Activated CD4-positive, alpha-beta T cell treated with anti-CD3 and anti-CD28 coated beads, Interleukin-10, Interleukin-2, amounts not matched to agents 100 ng/mL and 50 ng/mL, durations not matched to agents 16 hours and 8 hours (primary cell): ENCODE data around the gene DYRK1A.
"Not testable (repeated sequence)": the region's sequence is repeated elsewhere in the genome, so short reads cannot be mapped to it uniquely, and the experiment has no call there.

Source experiments
- DNase-seq: peaks from one replicate; pipeline ENCODE4 v3.0.0-alpha.2; 2020

Gene DYRK1A

GRCh38 chr21:37484535-37485474 lies 118.2 kb downstream of the DYRK1A start:
- no peak for DNase-seq

GRCh38 chr21:37489553-37489952 lies 123.0 kb downstream of the DYRK1A start:
- DNase-seq, result no peak

- no peak for DNase-seq
Observed at GRCh38 chr21:37490084-37490483, 123.5 kb downstream of the DYRK1A start.

- DNase-seq, result no peak
Observed at GRCh38 chr21:37496972-37497371, 130.4 kb downstream of the DYRK1A start.

- DNase-seq, result no peak
Observed at GRCh38 chr21:37498664-37499063, 132.1 kb downstream of the DYRK1A start.

GRCh38 chr21:37502947-37503346 lies 136.4 kb downstream of the DYRK1A start:
- no peak for DNase-seq

GRCh38 chr21:37503848-37504467 lies 137.4 kb downstream of the DYRK1A start:
- DNase-seq, result peak; percentile 43

GRCh38 chr21:37505963-37506362 lies 139.4 kb downstream of the DYRK1A start:
- DNase-seq, result no peak

- no peak for DNase-seq
Observed at GRCh38 chr21:37507716-37508115, 141.1 kb downstream of the DYRK1A start.

- no peak for DNase-seq
Observed at GRCh38 chr21:37508341-37508740, 141.8 kb downstream of the DYRK1A start.

- no peak for DNase-seq
Observed at GRCh38 chr21:37509802-37510393, 143.3 kb downstream of the DYRK1A start.

- DNase-seq, result no peak
Observed at GRCh38 chr21:37511848-37512247, 145.3 kb downstream of the DYRK1A start.

- no peak for DNase-seq
Observed at GRCh38 chr21:37513383-37513782, 146.8 kb downstream of the DYRK1A start.

- no peak for DNase-seq
Observed at GRCh38 chr21:37514038-37514667, 147.6 kb downstream of the DYRK1A start.

GRCh38 chr21:37516998-37517397 lies 150.4 kb downstream of the DYRK1A start:
- no peak for DNase-seq

GRCh38 chr21:37520801-37521200 lies 154.2 kb downstream of the DYRK1A start:
- DNase-seq, result no peak

GRCh38 chr21:37521658-37522057 lies 155.1 kb downstream of the DYRK1A start:
- no peak for DNase-seq

GRCh38 chr21:37522641-37523295 lies 156.2 kb downstream of the DYRK1A start:
- DNase-seq, result no peak

GRCh38 chr21:37524944-37525343 lies 158.4 kb downstream of the DYRK1A start:
- not testable (repeated sequence) for DNase-seq

GRCh38 chr21:37525810-37526209 lies 159.2 kb downstream of the DYRK1A start:
- no peak for DNase-seq

- DNase-seq, result no peak
Observed at GRCh38 chr21:37527103-37527502, 160.5 kb downstream of the DYRK1A start.

GRCh38 chr21:37527716-37528115 lies 161.1 kb downstream of the DYRK1A start:
- no peak for DNase-seq
